Endothelial cell of umbilical vein (primary cell): ENCODE data around the gene KHK. TPM values are rescaled to one million over a fixed set of nuclear protein-coding genes. Genes with fewer than 3 reads are reported as not detected.

Experiments
- BruUV-seq: library from RNA; stranded (reverse); fragments of 400-500 nt; replicated peaks from 2 replicates; lab custom pipeline; 2021; lab: Mats Ljungman, UMichigan
- CTCF ChIA-PET: fragments of 300-600, 350-600 bp; sonication (Branson Sonifier 250); formaldehyde crosslinking; loops from one replicate; lab custom pipeline; 2021; ENCODE audit warnings: antibody characterized with exemption, inconsistent platforms; lab: Charles Lee
- POLR2A ChIA-PET: fragments of 300-600, 350-600 bp; sonication (Branson Sonifier 250); formaldehyde crosslinking; loops from one replicate; lab custom pipeline; 2021; ENCODE audit warnings: antibody characterized with exemption, inconsistent platforms; lab: Charles Lee
- DNase-seq: peaks from one replicate; pipeline ENCODE4 v3.0.0-alpha.2; 2011; ENCODE audit warnings: low read depth, low spot score
- FAIRE-seq: peaks from 2 replicates; lab custom pipeline; 2011; peaks lifted over from hg19 to GRCh38; lab: Jason Lieb, UNC
- H2AFZ ChIP-seq: 2 replicates; pipeline ENCODE4 v1.6.0; 2012; ENCODE audit warnings: low read depth, low read length, control low read depth, inconsistent platforms
- H3K27ac ChIP-seq: 2 replicates; pipeline ENCODE4 v1.5.1; 2011; ENCODE audit warnings: low read depth, mild to moderate bottlenecking, control low read depth, low read length, moderate library complexity; ENCODE audit not compliant: insufficient read depth
- H3K27me3 ChIP-seq, 2 experiments: 2 replicates each; pipeline versions ENCODE4 v1.6.0 to v1.6.1; 2011; ENCODE audit warnings: low read length in 2 of 2, mixed read lengths in 1 of 2; ENCODE audit not compliant: control insufficient read depth in 2 of 2, insufficient read depth in 2 of 2
- H3K36me3 ChIP-seq, 2 experiments: 2 replicates in 1 of 2; 3 replicates in 1 of 2; pipeline ENCODE4 v1.5.1; 2011; ENCODE audit warnings: low read length in 2 of 2, mild to moderate bottlenecking in 1 of 2, moderate library complexity in 1 of 2; ENCODE audit not compliant: control insufficient read depth in 2 of 2, insufficient read depth in 2 of 2; ENCODE audit errors: extremely low read depth in 1 of 2
- H3K4me1 ChIP-seq: 3 replicates; pipeline ENCODE4 v1.5.1; 2011; ENCODE audit warnings: mild to moderate bottlenecking, low read length; ENCODE audit not compliant: control insufficient read depth, insufficient read depth; ENCODE audit errors: extremely low read depth
- H3K4me2 ChIP-seq: 2 replicates; pipeline ENCODE4 v1.6.1; 2011; ENCODE audit warnings: low read length, control low read depth, mixed read lengths; ENCODE audit not compliant: insufficient read depth
- H3K4me3 ChIP-seq, 3 experiments: fragments of 200-600 bp in 1 of 3; sonication (generic), shearing (Covaris generic) in 1 of 3; replicated peaks in 1 of 3; 2 replicates each; pipeline ENCODE4 v1.5.1; 2011 to 2016; ENCODE audit warnings: control low read depth in 3 of 3, low read length in 3 of 3, mild to moderate bottlenecking in 2 of 3, inconsistent platforms in 1 of 3, low read depth in 1 of 3, moderate library complexity in 1 of 3; ENCODE audit not compliant: insufficient read depth in 1 of 3
- H3K79me2 ChIP-seq: 2 replicates; pipeline ENCODE4 v1.6.0; 2012; ENCODE audit warnings: low read length, inconsistent platforms; ENCODE audit not compliant: control insufficient read depth, insufficient read depth
- H3K9ac ChIP-seq: replicated peaks from 2 replicates; pipeline ENCODE3; 2011; ENCODE audit warnings: low read length, control low read depth; ENCODE audit not compliant: insufficient read depth; ENCODE audit errors: extremely low read depth
- H3K9me1 ChIP-seq: replicated peaks from 3 replicates; pipeline ENCODE4 v1.6.0; 2011; ENCODE audit warnings: mild to moderate bottlenecking, low read length; ENCODE audit not compliant: control insufficient read depth, insufficient read depth; ENCODE audit errors: extremely low read depth
- H3K9me3 ChIP-seq: replicated peaks from 2 replicates; pipeline ENCODE4 v1.5.1; 2012; ENCODE audit warnings: low read length, inconsistent platforms; ENCODE audit not compliant: control insufficient read depth, insufficient read depth
- H4K20me1 ChIP-seq: replicated peaks from 2 replicates; pipeline ENCODE3; 2011; ENCODE audit warnings: mild to moderate bottlenecking, low read length; ENCODE audit not compliant: control insufficient read depth, insufficient read depth; ENCODE audit errors: extremely low read depth
- CTCF ChIP-seq, 2 donors: IDR thresholded peaks; 1 replicate in 1 of 2; 2 replicates in 1 of 2; pipeline ENCODE4 v1.5.1; 2011; ENCODE audit warnings: low read length in 2 of 2, mild to moderate bottlenecking in 2 of 2, moderate library complexity in 2 of 2, control low read depth in 1 of 2, inconsistent platforms in 1 of 2, low read depth in 1 of 2; ENCODE audit not compliant: insufficient read depth in 1 of 2; ENCODE audit errors: extremely low read depth in 1 of 2
- EZH2 ChIP-seq: IDR thresholded peaks from 2 replicates; pipeline ENCODE4 v1.6.1; 2012; ENCODE audit warnings: borderline replicate concordance, low read depth, mild to moderate bottlenecking, moderate library complexity, low read length, inconsistent platforms; ENCODE audit not compliant: severe bottlenecking
- FOS ChIP-seq: IDR thresholded peaks from 2 replicates; pipeline ENCODE4 v1.6.1; 2011; ENCODE audit warnings: mild to moderate bottlenecking, low read length, moderate library complexity, borderline replicate concordance; ENCODE audit not compliant: insufficient read depth
- GATA2 ChIP-seq: IDR thresholded peaks from 2 replicates; pipeline ENCODE4 v1.7.0; 2011; ENCODE audit warnings: low read depth, mild to moderate bottlenecking, moderate library complexity, mixed read lengths, low read length; ENCODE audit not compliant: insufficient read length, insufficient read depth
- JUN ChIP-seq: IDR thresholded peaks from 2 replicates; pipeline ENCODE4 v1.6.1; 2011; ENCODE audit warnings: borderline replicate concordance, low read depth; ENCODE audit not compliant: insufficient read length, insufficient read depth
- MAX ChIP-seq: IDR thresholded peaks from 2 replicates; pipeline ENCODE4 v1.6.1; 2011; ENCODE audit not compliant: insufficient read depth, insufficient read length
- MYC ChIP-seq: IDR thresholded peaks from one replicate; pipeline ENCODE4 v1.6.1; 2011; ENCODE audit warnings: mild to moderate bottlenecking, low read depth, low read length
- POLR2A ChIP-seq: IDR thresholded peaks from 2 replicates; pipeline ENCODE4 v1.6.1; 2012; ENCODE audit warnings: low read depth, mild to moderate bottlenecking, control low read depth, low read length
- POLR2AphosphoS5 ChIP-seq: IDR thresholded peaks from 2 replicates; pipeline ENCODE4 v1.6.1; 2012; ENCODE audit warnings: low read depth, mild to moderate bottlenecking, control low read depth, low read length, moderate library complexity; ENCODE audit not compliant: insufficient read depth
- dilution Hi-C: fragments of 300-500 bp; cut with MboI; formaldehyde crosslinking; loops from one replicate; pipeline ENCODE4 v1.15.0; 2019; ENCODE audit warnings: low sequenced_read_pairs; ENCODE audit not compliant: extremely low pct_ligation_motif_present
- intact Hi-C: fragments of 100-400 bp; cut with micrococcal nuclease; formaldehyde crosslinking; loops from one replicate; pipeline ENCODE4 v1.10.0; 2022
- polyA plus RNA-seq, 4 experiments: library from polyadenylated mRNA; depleted of rRNA in 3 of 4; stranded (reverse) in 3 of 4; unstranded in 1 of 4; fragments of >200 nt; gene quantifications; 2 replicates each; pipeline versions ENCODE4 v1.2.1 to v1.2.3, GENCODE V29; 2011 to 2012; ENCODE audit warnings: missing spikeins in 1 of 4
- total RNA-seq: library from RNA; stranded (reverse); gene quantifications from 2 replicates; pipeline ENCODE4 v1.2.3, GENCODE V29; 2021

Gene KHK
- total and polyA plus RNA-seq, 2 donors (not counting 3 experiments of a cell fraction or from before 2014, with no cell fraction given) = 2.9 to 4.4 TPM

DNA sequence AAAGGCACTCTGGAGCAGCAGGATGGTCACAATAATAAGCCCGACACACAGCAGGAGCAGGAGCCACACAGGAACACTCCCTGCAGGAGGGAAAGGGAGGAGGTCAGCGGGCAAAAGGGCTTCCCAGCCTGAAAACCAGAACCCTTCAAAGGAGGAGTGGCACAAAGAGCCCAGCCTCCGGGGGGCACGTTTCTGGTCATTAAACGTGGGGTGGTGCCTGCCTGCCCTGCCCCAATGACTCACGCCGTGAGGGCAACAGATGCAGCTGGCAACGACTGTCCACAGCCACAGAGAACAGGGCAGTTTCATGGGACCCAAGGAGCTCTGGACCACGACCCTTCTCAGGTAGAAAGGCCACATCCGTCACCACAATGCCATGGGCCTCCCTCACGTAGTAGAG, 44.9 kb downstream of the KHK start:
- no peak overlapping the region for H3K27ac ChIP-seq
- no peak overlapping the region for H3K4me3 ChIP-seq
- no peak overlapping the region for H3K9ac ChIP-seq
- H3K79me2 ChIP-seq = peaks cover 18% of the 10 kb centered on the region
- FAIRE-seq = no peak
- no peaks in the 10 kb centered on the region for H3K9me3 ChIP-seq
- no peak for DNase-seq
- peaks cover 10% of the 10 kb centered on the region for H3K4me1 ChIP-seq
- no peaks in the 10 kb centered on the region for H3K27me3 ChIP-seq
- TF ChIP-seq MYC = no peak
- TF ChIP-seq POLR2AphosphoS5 = no peak
- no peak for TF ChIP-seq FOS
- TF ChIP-seq MAX = no peak
- no peak for TF ChIP-seq GATA2
- TF ChIP-seq POLR2A = no peak
- TF ChIP-seq EZH2 = no peak
- TF ChIP-seq JUN = no peak
- no peak for TF ChIP-seq CTCF (IDR thresholded peaks at IDR 0.05; ENCODE audit: extremely low read depth in 1 of 2, insufficient read depth in 1 of 2, low read depth in 1 of 2, low read length in 2 of 2)
- no peak overlapping the region for H2AFZ ChIP-seq
- CTCF ChIA-PET = interaction anchor here (0.7 kb wide), 1 partner anchor 10 kb away, joined by 4 read pairs; no protein-coding TSS in a partner anchor
- intact Hi-C loops (no loop called here), dilution Hi-C loops (no loop called here)
- H3K4me2 ChIP-seq = no peak overlapping the region
- H4K20me1 ChIP-seq = no peaks in the 10 kb centered on the region
- no peaks in the 10 kb centered on the region for H3K9me1 ChIP-seq
- peaks cover 6 to 27% of the 10 kb centered on the region in 2 experiments for H3K36me3 ChIP-seq
- no TSS peak for BruUV-seq
- POLR2A ChIA-PET = no interaction called here
